ENCODE measurements around the gene DGKI. TPM values are rescaled to one million over a fixed set of nuclear protein-coding genes. Genes with fewer than 3 reads are reported as not detected.
A peak's percentile ranks its signal among the peaks of the same experiment; 100 is the strongest.

DGKI gene
- total RNA-seq, 4 donors from 2014 or later = 0.16 to 4.4 (median 2.1) TPM

GRCh38 chr7:137345799-137346449 is 500.9 kb downstream of the DGKI start:
- TF ChIP-seq CTCF (IDR thresholded peaks at IDR 0.05) = no peak
- ATAC-seq (ENCODE audit: low FRiP score) (no peak), DNase-seq (ENCODE audit: low spot score) (no peak)

- DNase-seq (ENCODE audit: low spot score) (no peak), ATAC-seq (ENCODE audit: low FRiP score) (peak; percentile 89)
- TF ChIP-seq CTCF (IDR thresholded peaks at IDR 0.05) = no peak
Measured at GRCh38 chr7:137343281-137343841, 503.4 kb downstream of the DGKI start, which contains the start of gene PTN. Gene PTN (minus strand): TSS chr7:137343733. CDS start chr7:137254973, 88,760 bp downstream.

DNA sequence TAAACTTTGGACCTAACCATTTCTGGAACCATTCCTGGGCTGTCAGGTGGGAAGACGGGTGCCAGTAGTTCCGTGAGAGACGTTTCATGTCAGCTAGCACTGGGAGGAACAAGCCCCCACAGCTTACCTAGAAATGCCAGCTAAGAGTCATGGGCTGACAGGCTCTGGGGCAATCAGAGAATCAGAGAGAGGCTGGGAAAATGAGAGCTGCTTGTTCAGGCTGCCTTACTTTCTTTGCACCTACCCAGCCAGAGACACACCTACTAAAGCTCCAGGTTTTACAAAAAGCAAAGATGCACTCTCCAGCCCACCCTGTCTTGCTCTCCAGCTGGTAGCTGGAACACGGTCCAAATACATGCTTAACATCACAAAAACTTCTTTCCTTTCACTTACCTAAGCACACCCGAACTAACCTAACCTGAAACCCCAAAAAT is 503.9 kb downstream of the DGKI start:
- no peak for DNase-seq (ENCODE audit: low spot score)
- no peak for ATAC-seq (ENCODE audit: low FRiP score)
- TF ChIP-seq CTCF (IDR thresholded peaks at IDR 0.05) = no peak

- ATAC-seq (ENCODE audit: low FRiP score) (no peak), DNase-seq (ENCODE audit: low spot score) (no peak)
- TF ChIP-seq CTCF (IDR thresholded peaks at IDR 0.05) = no peak
Measured at GRCh38 chr7:137342265-137342664, 504.5 kb downstream of the DGKI start.

DNA sequence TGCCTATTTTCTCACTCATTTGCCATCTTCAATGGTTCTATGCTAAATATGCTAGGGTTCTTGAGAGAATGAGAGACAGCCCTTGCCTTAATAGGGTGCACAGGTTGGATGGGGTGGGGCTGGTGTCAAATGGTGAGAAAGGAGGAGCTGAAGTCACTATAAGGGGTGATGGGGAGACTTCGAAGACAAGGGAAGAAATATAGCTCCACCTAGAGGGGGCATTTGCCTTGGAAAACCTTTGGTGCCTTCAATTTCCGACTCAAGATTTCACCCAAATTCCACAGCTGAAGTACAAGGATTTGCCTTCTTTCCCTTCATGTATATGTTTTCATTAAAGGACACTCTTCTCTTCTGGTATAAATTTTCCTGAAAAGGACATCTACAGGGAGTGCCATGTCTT is 508.9 kb downstream of the DGKI start:
- DNase-seq (ENCODE audit: low spot score) (no peak), ATAC-seq (ENCODE audit: low FRiP score) (no peak)
- no peak for TF ChIP-seq CTCF (IDR thresholded peaks at IDR 0.05)

- no peak for TF ChIP-seq CTCF (IDR thresholded peaks at IDR 0.05)
- ATAC-seq (ENCODE audit: low FRiP score) (no peak), DNase-seq (ENCODE audit: low spot score) (no peak)
Measured at GRCh38 chr7:137335814-137336213, 511.0 kb downstream of the DGKI start.

DNA sequence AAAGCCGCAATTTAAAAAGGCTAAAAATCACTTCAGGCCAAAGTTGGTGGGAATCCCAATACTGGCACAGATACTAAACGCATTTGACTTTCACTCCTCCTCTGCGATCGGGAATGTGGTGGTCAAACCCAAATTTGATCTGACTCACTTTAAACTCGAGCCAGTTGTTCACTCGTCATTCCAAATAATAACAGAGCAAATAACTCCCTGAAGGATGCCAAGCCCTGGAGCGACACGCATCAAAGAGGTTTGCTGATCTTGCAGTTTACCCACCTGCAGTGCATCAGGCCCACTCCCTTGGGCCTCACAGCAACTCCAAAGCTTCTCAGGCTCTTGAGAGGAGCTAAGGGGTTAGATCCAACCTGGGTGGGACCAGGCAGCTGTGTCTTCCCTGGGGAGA is 515.4 kb downstream of the DGKI start:
- ATAC-seq (ENCODE audit: low FRiP score) = no peak
- DNase-seq (ENCODE audit: low spot score) = no peak
- no peak for TF ChIP-seq CTCF (IDR thresholded peaks at IDR 0.05)
